GM18499 (cell line): ENCODE results near the gene ARHGEF40.

ENCODE experiments used
- ATAC-seq: cut with Tn5 transposase; IDR thresholded peaks from one replicate; pipeline ENCODE4 v1.9.1; 2021; ENCODE audit warnings: moderate number of reproducible peaks; ENCODE audit not compliant: insufficient read depth, unreplicated experiment

ARHGEF40 gene

GRCh38 chr14:21109377-21110138 is 39.5 kb downstream of the ARHGEF40 start:
- ATAC-seq = peak; percentile 41

GRCh38 chr14:21112255-21112654 is 42.2 kb downstream of the ARHGEF40 start:
- no peak for ATAC-seq

GRCh38 chr14:21113369-21113768 is 43.3 kb downstream of the ARHGEF40 start:
- ATAC-seq = no peak

- ATAC-seq = no peak
These were observed 48.8 kb downstream of the ARHGEF40 start for GRCh38 chr14:21118933-21119332.

GRCh38 chr14:21120686-21121085 is 50.6 kb downstream of the ARHGEF40 start:
- ATAC-seq = no peak

- ATAC-seq = no peak
These were observed 51.0 kb downstream of the ARHGEF40 start for GRCh38 chr14:21121122-21121521.

GRCh38 chr14:21123429-21123828 is 53.3 kb downstream of the ARHGEF40 start:
- no peak for ATAC-seq

GRCh38 chr14:21133901-21134300 is 63.8 kb downstream of the ARHGEF40 start:
- ATAC-seq = no peak

GRCh38 chr14:21136024-21136423 is 65.9 kb downstream of the ARHGEF40 start:
- no peak for ATAC-seq
